NCI-H2029 treated with DMSO at 0.1 percent for 48 hours (cell line): ENCODE measurements around the gene ANTKMT.
"Not testable (repeated sequence)": the region's sequence is repeated elsewhere in the genome, so short reads cannot be mapped to it uniquely, and the experiment has no call there.

Experiments used
- DNase-seq: peaks from one replicate; lab custom pipeline; 2025; lab: John Stamatoyannopoulos, UW

ANTKMT gene

DNA sequence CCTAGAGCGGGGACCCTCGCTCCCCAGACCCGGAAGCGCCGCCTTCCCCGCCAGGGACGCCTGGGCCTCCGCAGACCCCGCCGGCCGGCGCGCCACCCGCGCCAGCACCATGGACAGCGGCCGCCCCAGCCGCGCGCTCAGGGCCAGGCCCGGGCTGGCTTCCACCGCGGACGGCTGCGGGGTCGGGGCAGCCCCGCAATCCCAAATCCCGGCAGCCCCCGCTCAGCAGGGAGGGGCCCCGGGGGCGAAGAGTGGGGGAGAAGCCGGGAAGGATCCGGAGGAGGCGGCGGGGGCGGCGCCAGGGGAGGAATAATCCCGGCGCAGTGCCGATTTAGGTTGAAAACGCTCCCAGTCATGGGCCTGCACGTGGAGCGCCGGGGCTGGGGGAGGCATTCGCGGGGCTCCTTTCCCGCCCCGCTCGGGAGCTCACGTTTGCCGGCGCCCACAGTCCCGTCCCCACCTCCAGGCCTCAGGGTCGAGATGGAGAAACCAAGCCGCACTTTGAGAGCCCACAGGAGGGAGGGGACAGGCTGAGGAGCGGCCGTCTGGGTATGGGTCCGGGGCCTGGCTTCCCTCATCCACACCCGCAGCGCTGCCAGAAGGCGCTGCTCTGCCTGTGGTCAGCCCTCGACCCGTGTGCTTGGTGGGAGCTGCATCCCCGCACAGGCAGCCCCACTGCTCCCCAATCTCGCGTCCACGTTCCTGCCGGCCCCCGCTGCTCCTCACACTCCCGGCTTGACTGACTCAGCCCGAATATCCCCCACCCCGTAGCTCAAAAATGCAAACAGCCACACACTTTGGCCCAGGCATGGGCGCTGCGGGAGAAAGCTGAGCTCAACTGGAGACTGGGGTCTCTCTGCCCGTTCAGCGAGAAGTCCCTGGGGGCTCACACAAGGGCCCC, 20.0 kb upstream of the ANTKMT start:
- no peak for DNase-seq

DNA sequence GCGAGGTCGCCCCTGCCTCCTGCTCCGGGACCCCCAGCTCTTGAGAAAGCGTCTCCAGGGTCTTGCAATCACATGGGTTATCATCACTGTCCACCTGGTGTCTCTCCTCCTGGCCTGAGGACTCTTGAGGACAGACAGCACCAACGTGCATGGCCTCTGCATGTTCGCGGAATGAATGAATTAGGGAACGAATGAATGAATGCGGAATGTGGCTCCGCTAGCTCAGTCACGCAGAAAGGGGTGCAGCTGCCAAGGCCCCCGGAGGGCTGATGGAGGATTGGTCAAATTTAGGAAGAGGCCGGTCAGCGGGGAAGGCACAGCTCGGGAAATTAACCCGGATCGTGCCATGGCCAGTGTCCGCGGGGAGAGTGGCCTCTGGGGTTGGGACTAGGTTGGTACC, 18.6 kb upstream of the ANTKMT start:
- no peak for DNase-seq

DNA sequence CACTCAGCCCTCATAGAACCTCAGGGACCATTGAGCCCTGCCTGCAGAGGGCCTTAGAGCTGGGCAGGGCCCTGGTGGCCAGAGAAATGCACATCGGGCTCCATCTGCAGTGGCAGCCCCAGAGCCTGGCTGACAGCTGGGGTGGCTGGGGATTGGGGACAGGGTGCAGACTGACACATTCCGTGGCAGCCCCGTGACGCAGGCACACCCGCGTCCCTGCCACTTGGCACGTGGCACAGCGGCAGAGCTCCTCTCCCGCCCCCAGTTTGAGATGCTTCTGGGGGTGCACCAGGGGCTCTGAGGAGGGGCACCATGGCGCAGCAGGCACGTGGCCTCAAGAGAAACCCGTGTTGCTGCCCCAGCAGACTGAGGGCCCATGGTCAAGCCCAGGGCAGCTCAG, 17.5 kb upstream of the ANTKMT start:
- DNase-seq = no peak

DNA sequence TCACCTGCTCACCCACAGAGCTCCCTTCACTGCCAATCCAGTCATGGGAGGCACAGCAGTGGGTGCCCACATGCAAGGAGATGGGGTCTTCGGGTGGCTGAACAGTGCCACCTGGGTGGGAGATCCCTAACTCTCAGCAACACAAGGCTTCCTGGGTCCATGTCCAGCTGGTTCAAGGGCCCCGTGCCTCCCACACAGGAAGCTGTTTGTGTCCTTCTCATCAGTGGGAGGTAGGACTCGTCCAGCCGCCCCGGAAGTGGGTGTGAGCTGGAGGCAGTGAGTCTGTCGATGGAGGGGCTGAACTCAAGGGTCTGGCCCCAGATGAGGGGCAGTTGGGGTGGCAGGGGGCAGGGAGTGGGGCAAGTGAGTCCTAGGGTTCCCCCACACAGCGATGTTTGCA, 16.9 kb upstream of the ANTKMT start:
- no peak for DNase-seq

DNA sequence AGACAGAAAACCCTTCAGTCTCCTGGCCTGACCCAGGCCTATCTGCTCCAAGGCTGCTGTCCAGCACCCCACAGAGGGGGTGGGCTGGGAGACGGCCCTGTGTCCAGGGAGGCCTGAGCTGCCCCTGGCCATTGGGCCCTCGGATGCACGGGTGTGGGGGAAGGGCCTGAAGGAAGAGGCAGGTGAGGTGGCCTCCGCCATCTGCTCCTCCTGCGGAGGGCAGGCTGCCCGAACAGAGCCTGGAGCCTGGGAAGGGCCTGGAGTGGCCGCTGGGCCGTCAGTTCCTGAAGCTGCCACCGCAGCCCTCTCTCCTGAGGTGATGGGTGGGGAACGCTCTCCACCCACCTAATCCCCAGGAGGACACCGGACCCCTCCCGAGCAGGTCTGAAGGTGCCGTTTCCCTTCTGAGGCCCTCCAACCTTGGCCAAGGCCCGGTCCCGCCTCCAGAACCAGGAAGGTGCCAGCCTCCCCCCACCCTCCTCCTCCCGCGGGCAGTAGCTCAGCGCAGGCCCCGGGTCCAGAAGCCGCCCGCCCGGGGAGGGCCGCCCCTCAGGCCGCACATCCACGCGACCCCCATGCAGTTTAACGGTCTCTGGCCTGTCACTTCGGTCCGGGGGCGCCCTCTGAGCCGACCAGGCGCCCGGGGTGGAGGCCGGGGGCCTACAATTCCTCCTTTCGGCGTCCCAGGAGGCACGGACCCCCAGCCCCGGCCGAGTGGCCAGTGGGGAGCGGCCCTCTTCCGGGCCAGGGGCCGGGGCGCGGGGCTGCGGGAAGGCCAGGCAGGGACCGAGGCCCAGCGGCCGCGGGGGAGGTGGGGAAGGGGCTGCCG, 16.2 kb upstream of the ANTKMT start:
- no peak for DNase-seq

DNA sequence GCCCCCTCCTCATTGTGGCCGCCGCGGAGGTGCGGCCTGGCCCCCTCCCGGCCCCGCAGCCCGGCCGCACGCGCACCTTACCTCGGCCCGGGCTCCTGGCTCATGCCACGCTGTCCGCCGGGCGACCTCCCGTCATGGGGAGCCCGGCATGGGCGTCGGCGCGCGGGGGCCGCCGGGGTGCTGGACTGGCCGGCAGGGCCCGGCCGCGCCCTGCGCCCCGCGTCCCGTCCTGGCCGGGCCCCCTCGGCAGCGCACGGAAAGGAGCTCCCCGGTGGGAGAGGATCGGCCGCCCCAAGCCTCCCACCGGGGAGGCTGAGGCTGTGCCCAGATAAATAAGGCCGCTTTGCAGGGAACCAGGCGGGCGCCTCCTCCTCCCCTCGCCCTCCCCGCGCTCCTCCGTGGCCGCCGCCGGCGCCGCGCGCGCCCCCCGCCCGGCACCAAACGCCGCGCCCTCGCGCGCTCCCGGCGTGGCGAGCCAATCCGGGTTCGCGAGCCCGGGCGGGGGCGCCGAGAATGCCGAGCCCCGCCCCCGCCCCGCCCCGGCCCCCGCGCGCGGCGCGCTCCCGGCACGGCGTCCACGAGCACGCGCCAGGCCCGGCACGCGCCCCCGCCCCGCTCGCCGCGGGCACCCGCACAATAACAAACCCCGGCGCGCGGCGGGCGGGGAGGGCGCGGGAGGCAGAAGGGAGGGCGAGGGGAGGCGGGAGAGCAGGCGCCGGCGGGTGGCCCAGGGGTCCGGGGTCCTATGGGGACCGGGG, 15.3 kb upstream of the ANTKMT start, which contains the start of gene FBXL16:
Gene FBXL16, minus strand, starts transcription at position 371 of the 758 bp plus-strand sequence. CDS start 8,396 bp downstream, outside the sequence.
- no peak for DNase-seq

DNA sequence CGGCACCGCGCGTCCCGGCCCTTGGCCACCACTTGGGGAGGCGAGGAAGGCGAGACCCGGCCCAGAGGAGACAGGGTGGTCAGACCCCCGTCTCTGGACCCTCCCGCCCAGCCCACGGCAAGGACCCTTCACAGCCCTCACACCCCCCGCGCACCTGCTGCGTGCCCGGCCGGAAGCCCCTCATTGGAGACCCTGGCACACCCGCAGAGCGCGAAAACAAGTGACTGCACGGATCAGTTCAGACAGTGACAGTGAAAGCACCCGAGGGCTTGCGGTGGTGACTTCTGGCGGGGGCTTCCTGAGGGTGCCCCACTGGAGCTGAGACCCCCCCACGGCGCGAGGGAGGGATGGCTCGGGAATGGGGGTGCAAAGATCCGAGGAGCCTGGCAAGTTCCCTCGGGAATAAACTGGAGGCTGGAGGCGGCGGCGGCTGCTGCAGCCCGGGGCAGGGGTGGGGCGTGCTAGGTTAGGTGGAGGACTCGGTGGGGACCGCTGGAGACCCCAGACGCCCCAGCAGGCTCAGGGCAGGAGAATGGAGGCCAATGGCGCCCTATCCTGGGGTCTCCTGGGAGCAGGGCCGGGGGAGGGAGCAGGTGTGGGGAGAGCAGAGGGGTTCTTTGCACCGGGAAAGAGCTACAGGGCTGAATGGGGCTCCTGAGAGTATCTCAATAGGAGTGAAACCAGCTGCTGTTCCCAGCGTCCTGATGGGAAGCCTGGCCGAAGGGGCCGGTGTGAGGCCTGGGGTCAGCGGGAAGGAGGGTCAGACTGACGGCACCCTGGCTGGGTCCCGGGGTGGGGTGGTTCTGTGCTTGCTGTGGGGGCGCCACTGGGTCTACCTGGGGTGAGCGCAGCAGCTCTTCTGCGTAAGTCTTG, 14.5 kb upstream of the ANTKMT start:
- DNase-seq = no peak

DNA sequence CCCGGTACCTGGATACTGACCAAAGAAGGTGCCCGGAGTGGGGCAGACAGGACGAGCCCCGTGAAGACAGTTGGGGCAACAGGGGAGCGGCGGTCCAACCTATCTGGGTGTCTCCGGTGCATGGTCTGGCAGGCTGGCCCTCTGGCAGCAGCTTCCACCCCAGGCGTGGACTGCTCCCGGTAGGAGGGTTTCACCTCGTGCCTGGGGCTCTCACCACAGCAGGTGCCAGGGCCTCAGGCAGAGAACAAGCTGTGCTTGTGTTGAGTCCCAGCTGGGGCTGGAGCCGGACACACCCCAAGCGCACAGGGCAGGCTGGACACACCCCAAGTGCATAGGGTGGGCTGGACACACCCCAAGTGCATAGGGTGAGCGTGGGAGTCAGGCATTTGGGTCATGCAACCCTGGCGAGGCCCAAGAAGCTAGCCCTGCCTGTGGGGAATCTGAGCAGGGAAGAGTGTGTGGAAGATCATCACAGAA, 13.8 kb upstream of the ANTKMT start:
- no peak for DNase-seq

DNA sequence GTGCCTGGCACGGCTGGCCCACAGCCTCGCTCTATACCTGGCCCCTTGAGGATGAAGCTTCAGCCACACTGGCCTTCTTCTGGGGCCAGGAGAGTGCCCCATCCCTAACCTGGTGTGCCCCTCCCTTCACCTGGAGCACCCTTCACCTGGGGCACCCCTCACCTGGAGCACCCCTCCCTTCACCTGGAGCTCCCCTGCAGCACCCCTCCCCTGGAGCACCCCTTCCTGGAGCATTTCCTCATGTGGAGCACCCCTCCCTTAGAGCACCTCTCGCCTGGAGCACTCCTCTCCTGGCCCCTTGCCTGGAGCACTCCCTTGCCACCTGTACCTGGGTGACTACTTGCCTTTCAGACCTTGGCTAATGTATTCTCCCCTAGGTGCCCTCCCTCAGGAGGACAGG, 12.9 kb upstream of the ANTKMT start:
- DNase-seq = no peak

DNA sequence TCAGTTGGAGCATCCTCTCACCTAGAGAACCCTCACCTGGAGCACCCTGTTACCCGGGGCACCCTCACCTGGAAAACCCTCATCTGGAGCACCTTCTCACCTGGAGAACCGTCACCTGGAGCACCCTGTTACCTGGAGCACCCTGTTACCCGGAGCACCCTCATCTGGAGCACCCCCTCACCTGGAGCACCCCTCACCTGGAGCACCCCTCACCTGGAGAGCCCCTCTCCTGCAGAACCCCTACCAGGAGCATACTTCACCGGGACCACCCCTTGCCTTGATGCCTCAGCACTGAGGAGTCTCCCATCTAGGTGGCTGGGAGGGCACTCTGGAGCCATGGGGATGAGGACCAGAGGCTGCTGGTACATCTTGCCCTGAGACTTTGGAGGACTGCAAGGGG, 12.0 kb upstream of the ANTKMT start:
- DNase-seq = no peak

DNA sequence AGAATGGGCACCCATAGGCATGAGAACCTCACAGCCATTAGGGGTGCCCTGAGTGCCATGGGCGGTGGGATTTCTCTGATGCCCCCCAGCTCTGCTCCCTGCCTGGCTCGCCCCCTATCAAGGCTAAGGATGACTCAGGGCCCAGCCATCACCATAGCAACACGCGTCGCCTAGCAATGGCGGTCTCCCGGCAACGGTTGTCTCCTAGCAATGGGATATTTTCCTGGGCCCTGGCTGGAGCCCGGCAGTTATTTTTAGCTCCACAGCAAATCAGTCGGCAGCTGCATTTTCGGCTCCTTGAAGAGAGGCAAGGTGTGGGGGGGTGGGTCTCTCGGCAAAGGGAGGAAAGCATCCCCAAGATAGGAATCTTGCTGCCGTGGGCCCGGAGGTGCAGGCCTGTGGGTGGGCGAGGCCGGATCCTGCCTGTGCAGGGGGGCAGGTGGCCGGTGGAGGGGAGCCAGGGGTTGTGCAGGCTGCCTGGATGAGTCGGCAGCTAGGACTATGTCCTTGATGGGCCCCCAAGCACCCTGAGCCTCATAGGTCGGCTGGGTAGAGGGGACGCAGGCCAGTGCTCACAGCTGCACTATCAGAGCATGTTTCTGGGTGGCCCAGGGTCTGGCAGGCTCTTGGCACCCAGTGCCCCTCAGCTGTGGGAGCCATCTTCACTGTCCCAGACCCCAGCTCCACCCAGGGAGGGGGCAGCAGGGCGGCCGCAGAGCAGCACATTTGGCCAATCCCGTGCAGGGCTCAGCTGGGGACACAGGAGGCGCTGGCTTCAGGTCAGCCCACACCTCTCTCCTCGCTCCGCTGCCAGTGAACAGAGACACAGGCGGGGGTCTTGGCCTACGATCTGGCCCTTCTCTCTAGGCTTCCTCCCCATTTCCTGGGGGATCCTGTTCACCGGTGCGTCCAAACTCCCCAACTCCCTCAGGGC, 11.1 kb upstream of the ANTKMT start:
- DNase-seq = no peak

DNA sequence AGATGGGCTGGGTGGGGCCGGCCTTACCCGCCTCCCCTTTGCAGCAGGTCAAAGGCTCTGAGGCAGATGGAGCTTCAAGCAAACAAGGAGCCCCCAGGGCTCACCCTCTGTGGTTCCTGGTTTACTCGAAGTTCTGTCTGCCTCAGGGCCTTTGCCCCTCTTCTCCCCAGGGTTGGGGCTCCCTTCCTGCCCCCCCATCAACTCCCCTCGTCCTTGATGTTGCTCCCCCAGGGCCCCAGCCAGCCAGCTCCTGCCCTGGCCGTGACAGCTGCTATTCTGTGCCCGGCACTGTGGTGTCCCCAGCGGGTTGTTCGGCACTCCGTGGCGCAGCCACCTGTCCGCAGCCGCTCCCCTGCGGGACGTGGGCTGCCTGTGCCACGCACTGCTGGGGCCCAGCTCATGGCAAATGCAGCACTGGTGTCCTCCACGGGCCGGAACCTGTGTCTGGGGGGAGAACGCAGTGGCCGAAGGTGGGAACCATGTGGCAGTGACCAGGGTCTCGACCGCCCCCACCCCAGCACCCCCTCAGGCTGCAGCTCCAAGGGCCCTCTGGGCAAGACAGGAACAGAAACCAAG, 10.4 kb upstream of the ANTKMT start:
- no peak for DNase-seq

DNA sequence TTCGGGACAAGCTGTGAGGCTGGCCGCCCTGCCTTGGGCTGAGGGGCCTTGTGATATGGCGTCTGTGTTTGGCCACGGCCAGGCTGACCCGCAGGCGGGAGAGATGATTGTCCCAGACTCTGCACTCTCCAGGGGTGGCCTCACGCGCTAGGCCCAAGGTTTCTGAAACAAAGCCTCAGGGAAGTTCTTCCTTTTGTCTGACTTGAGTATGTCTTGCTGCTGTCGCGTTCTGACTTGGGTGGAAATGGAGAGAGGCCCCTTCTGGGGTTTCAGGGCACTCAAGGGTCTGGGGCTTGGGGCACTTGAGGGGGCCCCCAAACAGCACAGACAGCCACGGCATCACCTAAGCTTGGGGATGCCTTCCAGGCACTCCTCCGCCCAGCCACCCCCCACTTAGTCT, 9.9 kb upstream of the ANTKMT start:
- no peak for DNase-seq

DNA sequence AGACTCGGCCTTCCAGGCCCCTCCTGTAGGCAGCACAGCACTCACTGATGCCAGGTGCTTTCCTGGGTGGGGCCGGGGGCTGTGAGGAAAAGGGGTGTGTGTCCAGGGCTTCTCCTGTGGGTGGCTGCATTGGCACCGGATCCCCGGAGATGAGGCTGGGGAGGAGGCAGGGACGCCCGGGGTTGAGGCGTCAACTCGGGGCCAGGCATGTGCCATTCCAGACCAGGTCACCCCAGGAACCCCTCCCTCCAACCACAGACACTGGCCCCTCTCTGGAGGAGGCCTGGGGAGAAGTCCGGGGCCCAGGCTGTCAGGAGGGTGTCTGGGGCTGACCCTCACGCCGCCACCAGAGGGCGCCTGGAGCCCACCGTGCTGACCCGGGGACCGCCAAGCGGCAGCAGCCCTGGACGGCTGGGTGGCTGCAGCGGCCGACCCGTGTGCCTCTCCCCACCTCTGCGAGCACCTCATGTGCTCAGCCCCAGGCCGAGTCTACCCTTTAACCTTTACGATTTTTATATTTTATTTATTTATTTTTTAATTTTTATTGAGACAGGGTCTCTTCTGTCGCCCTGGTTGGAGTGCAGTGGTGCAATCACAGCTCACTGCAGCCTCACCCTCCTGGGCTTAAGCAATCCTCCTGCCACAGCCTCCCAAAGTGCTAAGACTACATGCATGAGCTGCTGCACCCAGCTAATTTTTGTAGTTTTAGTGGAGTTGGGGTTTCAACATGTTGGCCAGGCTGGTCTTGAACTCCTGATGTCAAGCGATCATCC, 9.2 kb upstream of the ANTKMT start:
- no peak for DNase-seq

DNA sequence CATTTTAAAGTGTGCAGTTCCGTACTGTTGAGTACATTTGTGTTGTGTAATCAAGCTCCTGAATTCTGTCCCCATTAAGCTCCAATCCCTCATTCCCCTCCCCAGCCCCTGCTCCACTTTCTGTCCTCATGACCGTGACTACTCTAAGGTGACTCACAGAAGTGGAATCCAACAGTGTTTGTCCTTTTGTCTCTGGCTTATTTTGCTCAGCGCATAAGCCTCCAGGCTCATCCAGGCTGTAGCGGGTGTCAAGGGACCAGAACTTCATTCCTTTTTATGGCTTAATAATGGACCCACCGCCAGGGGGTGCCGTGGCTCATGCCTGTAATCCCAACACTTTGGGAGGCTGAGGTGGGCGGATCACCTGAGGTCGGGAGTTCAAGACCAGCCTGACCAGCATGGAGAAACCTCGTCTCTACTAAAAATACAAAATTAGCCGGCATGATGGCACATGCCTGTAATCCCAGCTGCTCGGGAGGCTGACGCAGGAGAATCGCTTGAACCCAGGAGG, 8.2 kb upstream of the ANTKMT start:
- not testable (repeated sequence) for DNase-seq

DNA sequence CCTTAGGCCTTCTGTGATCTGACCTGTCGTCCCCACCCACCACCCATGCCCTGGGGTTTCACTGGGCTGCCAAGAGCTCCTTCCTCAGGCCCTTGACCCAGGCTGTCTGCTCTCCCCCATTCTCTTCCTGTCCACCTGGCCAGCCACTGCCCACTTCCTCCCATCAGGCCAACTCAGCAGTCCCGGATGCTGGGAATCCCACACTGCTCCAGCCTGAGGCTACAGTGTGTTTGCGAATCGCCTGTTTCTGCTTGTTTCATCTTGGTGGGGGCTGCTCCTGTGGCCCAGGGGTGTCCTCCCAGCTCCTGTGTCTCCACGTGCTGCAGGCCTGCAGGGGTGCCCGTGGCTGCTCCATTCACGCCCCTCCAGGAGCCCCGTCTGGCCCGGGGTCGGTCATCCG, 6.9 kb upstream of the ANTKMT start:
- no peak for DNase-seq

DNA sequence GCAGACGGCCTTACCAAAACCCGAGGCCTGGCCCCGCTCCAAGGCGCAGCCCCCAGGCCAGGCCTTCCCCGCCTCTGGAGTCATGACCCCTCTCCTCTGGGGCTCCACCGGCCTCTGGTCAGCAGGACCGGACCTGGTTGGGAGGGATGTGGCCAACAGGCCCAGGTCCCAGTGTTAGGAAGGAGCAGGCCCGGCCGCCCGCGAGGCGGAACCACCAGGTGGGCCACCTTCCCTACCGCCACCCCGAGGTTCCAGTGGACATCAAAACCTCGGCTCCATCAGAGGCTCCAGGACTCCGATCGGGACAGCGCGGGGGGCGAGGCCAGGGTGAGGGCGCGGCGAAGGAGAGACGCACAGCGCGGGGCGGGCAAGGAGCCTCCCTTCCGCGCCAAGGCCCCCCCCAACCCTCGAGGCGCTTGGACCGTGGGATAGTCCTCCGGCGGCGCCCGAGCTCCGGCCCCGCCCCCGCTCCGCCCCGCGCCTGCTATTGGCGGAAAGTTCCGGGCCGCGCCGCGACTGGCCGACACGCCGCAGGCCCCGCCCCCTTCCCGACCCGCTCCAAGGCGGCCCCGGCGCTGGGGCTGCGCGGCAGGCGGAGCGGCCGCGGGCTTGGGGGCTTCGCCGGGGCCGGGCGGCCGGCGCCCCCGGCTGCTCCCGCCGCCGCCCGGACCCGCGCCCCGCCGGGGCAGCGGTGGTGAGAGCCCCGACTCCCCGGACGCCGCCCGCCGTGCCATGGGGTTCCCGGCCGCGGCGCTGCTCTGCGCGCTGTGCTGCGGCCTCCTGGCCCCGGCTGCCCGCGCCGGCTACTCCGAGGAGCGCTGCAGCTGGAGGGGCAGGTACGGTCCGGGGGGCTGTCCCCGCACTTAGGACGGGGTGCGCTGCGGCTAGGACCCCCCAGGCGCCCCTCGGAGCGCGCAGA, 6.1 kb upstream of the ANTKMT start, which contains the start of gene METRN:
Gene METRN, plus strand, starts transcription at position 561 of the 919 bp plus-strand sequence. Its CDS starts 172 bp downstream, at position 733.
- no peak for DNase-seq
